ENCODE data around the gene STMN3. TPM values are rescaled to one million over a fixed set of nuclear protein-coding genes. Genes with fewer than 3 reads are reported as not detected.
"Not testable (repeated sequence)": the region's sequence is repeated elsewhere in the genome, so short reads cannot be mapped to it uniquely, and the experiment has no call there.

The STMN3 gene
- total RNA-seq, 1 donor from 2014 or later: 7.9 TPM

GRCh38 chr20:63618291-63618980 lies 34.8 kb downstream of the STMN3 start:
- DNase-seq (ENCODE audit: extremely low read depth, low read depth, low spot score): no peak

- no peak for DNase-seq (ENCODE audit: extremely low read depth, low read depth, low spot score)
Observed at GRCh38 chr20:63617876-63618265, 35.4 kb downstream of the STMN3 start.

GRCh38 chr20:63617092-63617875 lies 35.9 kb downstream of the STMN3 start:
- DNase-seq (ENCODE audit: extremely low read depth, low read depth, low spot score): no peak

- DNase-seq (ENCODE audit: extremely low read depth, low read depth, low spot score): not testable (repeated sequence)
Observed at GRCh38 chr20:63613863-63614594, 39.2 kb downstream of the STMN3 start.

- no peak for DNase-seq (ENCODE audit: extremely low read depth, low read depth, low spot score)
Observed at GRCh38 chr20:63612276-63612931, 40.8 kb downstream of the STMN3 start.

- DNase-seq (ENCODE audit: extremely low read depth, low read depth, low spot score): no peak
Observed at GRCh38 chr20:63611646-63612045, 41.6 kb downstream of the STMN3 start.

- DNase-seq (ENCODE audit: extremely low read depth, low read depth, low spot score): no peak
Observed at GRCh38 chr20:63610581-63611435, 42.4 kb downstream of the STMN3 start.

- DNase-seq (ENCODE audit: extremely low read depth, low read depth, low spot score): no peak
Observed at GRCh38 chr20:63606686-63607085, 46.5 kb downstream of the STMN3 start.

- no peak for DNase-seq (ENCODE audit: extremely low read depth, low read depth, low spot score)
Observed at GRCh38 chr20:63602321-63602720, 50.9 kb downstream of the STMN3 start.

GRCh38 chr20:63601679-63602078 lies 51.5 kb downstream of the STMN3 start:
- not testable (repeated sequence) for DNase-seq (ENCODE audit: extremely low read depth, low read depth, low spot score)

- no peak for DNase-seq (ENCODE audit: extremely low read depth, low read depth, low spot score)
Observed at GRCh38 chr20:63599396-63600050, 53.7 kb downstream of the STMN3 start.

GRCh38 chr20:63598479-63599395 lies 54.5 kb downstream of the STMN3 start:
- no peak for DNase-seq (ENCODE audit: extremely low read depth, low read depth, low spot score)

- no peak for DNase-seq (ENCODE audit: extremely low read depth, low read depth, low spot score)
Observed at GRCh38 chr20:63597651-63598478, 55.4 kb downstream of the STMN3 start.

GRCh38 chr20:63596423-63596822 lies 56.8 kb downstream of the STMN3 start:
- no peak for DNase-seq (ENCODE audit: extremely low read depth, low read depth, low spot score)

GRCh38 chr20:63595416-63596127 lies 57.7 kb downstream of the STMN3 start:
- no peak for DNase-seq (ENCODE audit: extremely low read depth, low read depth, low spot score)

- no peak for DNase-seq (ENCODE audit: extremely low read depth, low read depth, low spot score)
Observed at GRCh38 chr20:63594043-63594561, 59.1 kb downstream of the STMN3 start.

- no peak for DNase-seq (ENCODE audit: extremely low read depth, low read depth, low spot score)
Observed at GRCh38 chr20:63592661-63593060, 60.6 kb downstream of the STMN3 start.

Measured in glomerular endothelial cell (primary cell).